ENCODE measurements around the gene DST.

- TF ChIP-seq CTCF (IDR thresholded peaks at IDR 0.05; ENCODE audit: low read length) (no peak), EZH2phosphoT487 (IDR thresholded peaks at IDR 0.05; ENCODE audit: low read length) (no peak), EZH2 (optimal IDR thresholded peaks at IDR 0.05; ENCODE audit: low read depth, low read length) (no peak)
These were observed 117.6 kb downstream of the DST start for GRCh38 chr6:56524891-56525703.
